Pancreas (tissue), 10 donors: Measurements from ENCODE around the gene EFNA5. TPM values are rescaled to one million over a fixed set of nuclear protein-coding genes. Genes with fewer than 3 reads are reported as not detected.

Experiments
- ATAC-seq, 4 donors: fragments of 200-7000 bp; cut with Tn5 transposase; one replicate each; pipeline versions ENCODE4 v1.8.0 to v1.9.1; 2020; ENCODE audit warnings: mild to moderate bottlenecking in 4 of 4, moderate library complexity in 4 of 4
- DNase-seq, 6 donors: peaks; one replicate each; pipeline ENCODE4 v3.0.0-alpha.2; 2020
- FAIRE-seq: peaks from 2 replicates; lab custom pipeline; 2012; peaks lifted over from hg19 to GRCh38; lab: Jason Lieb, UNC
- H3K27ac ChIP-seq, 4 donors: fragments of 200-600 bp; sonication (generic); 1 replicate in 3 of 4; 2 replicates in 1 of 4; pipeline versions ENCODE4 v1.5.0 to v1.8.0; 2020
- H3K27me3 ChIP-seq, 4 donors: fragments of 200-600 bp; one replicate each; pipeline ENCODE4 v1.8.0; 2021
- H3K36me3 ChIP-seq, 3 donors: fragments of 200-600 bp; sonication (generic) in 1 of 3; one replicate each; pipeline versions ENCODE4 v1.5.0 to v1.8.0; 2020 to 2021
- H3K4me1 ChIP-seq, 3 donors: fragments of 200-600 bp; one replicate each; pipeline ENCODE4 v1.8.0; 2021
- H3K4me3 ChIP-seq, 4 donors: fragments of 200-600 bp; sonication (generic) in 2 of 4; one replicate each; pipeline versions ENCODE4 v1.5.0 to v1.8.0; 2020 to 2021
- H3K9me3 ChIP-seq, 4 donors: fragments of 200-600 bp; one replicate each; pipeline ENCODE4 v1.8.0; 2021
- CTCF ChIP-seq, 4 donors: fragments of 200-600 bp; sonication (generic) in 3 of 4; IDR thresholded peaks; one replicate each; pipeline versions ENCODE4 v1.5.0 to v1.8.0; 2021; ENCODE audit warnings: antibody characterized with exemption in 4 of 4
- WGBS, 2 donors: extraction: QIAGEN DNeasy Blood & Tissue Kit; methylation state at CpG; one replicate each; pipeline ENCODE4 v1.1.7; 2013; 5-methylcytosine and 5-hydroxymethylcytosine counted together
- intact Hi-C, 3 donors: fragments of 100-400 bp; cut with DNase I; formaldehyde crosslinking; loops; one replicate each; pipeline versions ENCODE4 v1.11.1 to v1.14.2; 2022
- polyA plus RNA-seq, 2 donors: library from polyadenylated mRNA; stranded (reverse); fragments of 200-250 nt; gene quantifications; one replicate each; pipeline ENCODE4 v1.2.3, GENCODE V29; 2013
- total RNA-seq, 6 donors: library from RNA; stranded (reverse); fragmentation: NEBNext Ultra II Directional in 4 of 6; extraction: Animal tissue kit (Norgen Biotek cat#: 25700) in 4 of 6; gene quantifications; one replicate each; pipeline versions ENCODE4 v1.2.1 to v1.2.4, GENCODE V29; 2021 to 2023
- donor health status: healthy with polysubstance abuse.
- donor health status: DM: no; HTN: no; CAD: no; lungs with moderate emphysema.
- donor health status: DM: no; HTN: no; CAD: no.
- donor health status: control.
- donor health status: control.
- donor health status: Bipolar disorder and iron deficiency.
- donor health status: DM: yes; HTN: yes; CAD: no.
- donor health status: DM: no; HTN: no; CAD: no.
- donor health status: DM: no; HTN: no; CAD: no.
- donor health status: DM: yes; HTN: yes; CAD: no.

Gene EFNA5
- total and polyA plus RNA-seq, 8 donors, result 0.23 to 3.8 (median 2.1) TPM

- intact Hi-C loops, result no loop called here
- no peak for TF ChIP-seq CTCF (IDR thresholded peaks at IDR 0.05)
- Histone ChIP-seq H3K4me1 (no peaks in the 10 kb centered on the region), H3K4me3 (no peak overlapping the region), H3K9me3 (no peaks in the 10 kb centered on the region), H3K27me3 (no peaks in the 10 kb centered on the region), H3K36me3 (no peaks in the 10 kb centered on the region), H3K27ac (no peak overlapping the region)
- FAIRE-seq (no peak), DNase-seq (no peak), ATAC-seq (no peak)
- whole genome bisulfite sequencing, 2 donors, result 83 to 91% methylated on average over 2 of the region's 2 CpGs
These were observed 41.7 kb upstream of the EFNA5 start for GRCh38 chr5:107712359-107712870.

- peaks cover 0 to 3% (median 0%) of the 10 kb centered on the region in 4 donors for H3K27me3 ChIP-seq
- no peaks in the 10 kb centered on the region for H3K4me1 ChIP-seq
- no peak for TF ChIP-seq CTCF (IDR thresholded peaks at IDR 0.05)
- intact Hi-C loops, result no loop called here
- DNase-seq, result no peak
- WGBS, 2 donors, result 65 to 72% methylated on average over 5 of the region's 5 CpGs
- no peak overlapping the region for H3K4me3 ChIP-seq
- FAIRE-seq, result no peak
- ATAC-seq, result no peak
- H3K36me3 ChIP-seq, result no peaks in the 10 kb centered on the region
- no peaks in the 10 kb centered on the region for H3K9me3 ChIP-seq
- no peak overlapping the region for H3K27ac ChIP-seq
These were observed 34.8 kb upstream of the EFNA5 start for GRCh38 chr5:107705402-107706014.

- intact Hi-C loops, result no loop called here
- no peak for FAIRE-seq
- H3K9me3 ChIP-seq, result no peaks in the 10 kb centered on the region
These were observed 34.1 kb upstream of the EFNA5 start for GRCh38 chr5:107704681-107705401.

GRCh38 chr5:107700481-107700880 lies 29.7 kb upstream of the EFNA5 start:
- Histone ChIP-seq H3K9me3 (no peaks in the 10 kb centered on the region), H3K27me3 (no peaks in the 10 kb centered on the region)
- ATAC-seq, result no peak

More at GRCh38 chr5:107704681-107705401, 34.1 kb upstream of the EFNA5 start:
- no peaks in the 10 kb centered on the region for H3K4me1 ChIP-seq
- peaks cover 0 to 3% (median 0%) of the 10 kb centered on the region in 4 donors for H3K27me3 ChIP-seq
- DNase-seq (no peak), ATAC-seq (no peak)
- TF ChIP-seq CTCF (IDR thresholded peaks at IDR 0.05), result no peak
- no peaks in the 10 kb centered on the region for H3K36me3 ChIP-seq
- no peak overlapping the region for H3K4me3 ChIP-seq
- no peak overlapping the region for H3K27ac ChIP-seq
- 56 to 58% methylated on average over 12 of the region's 12 CpGs for WGBS, 2 donors

More at GRCh38 chr5:107700481-107700880, 29.7 kb upstream of the EFNA5 start:
- Histone ChIP-seq H3K27ac (no peak overlapping the region), H3K4me1 (no peaks in the 10 kb centered on the region), H3K36me3 (no peaks in the 10 kb centered on the region), H3K4me3 (no peak overlapping the region)
- FAIRE-seq (no peak), DNase-seq (no peak)
- TF ChIP-seq CTCF (IDR thresholded peaks at IDR 0.05), result no peak
- intact Hi-C loops, result no loop called here
